Suprapubic skin (tissue), 3 donors: ENCODE data around the gene ARF6.

Experiments used
- EP300 ChIP-seq: sonication (generic); formaldehyde crosslinking; IDR thresholded peaks from one replicate; pipeline ENCODE4 v1.6.1; 2017; ENCODE audit warnings: antibody characterized with exemption
- TF ChIP-seq, protein P1 (sequence below), 2 donors: fragments of 200-600 bp in 1 of 2; fragments of 450-650 bp in 1 of 2; sonication (generic) in 1 of 2; IDR thresholded peaks; one replicate each; pipeline ENCODE4 v1.5.1; 2016 to 2019; ENCODE audit warnings: antibody characterized with exemption in 2 of 2, mild to moderate bottlenecking in 1 of 2, moderate library complexity in 1 of 2

DNA sequence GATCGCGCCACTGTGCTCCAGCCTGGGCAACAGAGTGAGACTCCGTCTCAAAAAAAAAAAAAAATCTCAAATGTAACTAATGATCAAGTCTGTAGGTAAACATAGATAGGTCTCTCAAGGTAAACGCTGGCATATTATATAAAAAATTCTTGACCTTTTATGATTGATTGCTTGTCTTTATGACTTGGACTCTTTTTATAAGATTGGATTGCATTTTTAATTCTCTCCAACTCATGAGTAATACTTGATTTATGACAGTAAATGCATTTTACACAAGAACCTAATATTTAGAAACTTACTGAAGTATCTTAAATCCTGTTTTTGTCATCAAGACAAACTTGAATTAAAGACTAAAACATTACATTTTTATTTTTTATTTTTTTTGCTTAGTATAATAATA lies 16.1 kb downstream of the ARF6 start:
- TF ChIP-seq, protein P1, sequence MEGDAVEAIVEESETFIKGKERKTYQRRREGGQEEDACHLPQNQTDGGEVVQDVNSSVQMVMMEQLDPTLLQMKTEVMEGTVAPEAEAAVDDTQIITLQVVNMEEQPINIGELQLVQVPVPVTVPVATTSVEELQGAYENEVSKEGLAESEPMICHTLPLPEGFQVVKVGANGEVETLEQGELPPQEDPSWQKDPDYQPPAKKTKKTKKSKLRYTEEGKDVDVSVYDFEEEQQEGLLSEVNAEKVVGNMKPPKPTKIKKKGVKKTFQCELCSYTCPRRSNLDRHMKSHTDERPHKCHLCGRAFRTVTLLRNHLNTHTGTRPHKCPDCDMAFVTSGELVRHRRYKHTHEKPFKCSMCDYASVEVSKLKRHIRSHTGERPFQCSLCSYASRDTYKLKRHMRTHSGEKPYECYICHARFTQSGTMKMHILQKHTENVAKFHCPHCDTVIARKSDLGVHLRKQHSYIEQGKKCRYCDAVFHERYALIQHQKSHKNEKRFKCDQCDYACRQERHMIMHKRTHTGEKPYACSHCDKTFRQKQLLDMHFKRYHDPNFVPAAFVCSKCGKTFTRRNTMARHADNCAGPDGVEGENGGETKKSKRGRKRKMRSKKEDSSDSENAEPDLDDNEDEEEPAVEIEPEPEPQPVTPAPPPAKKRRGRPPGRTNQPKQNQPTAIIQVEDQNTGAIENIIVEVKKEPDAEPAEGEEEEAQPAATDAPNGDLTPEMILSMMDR (IDR thresholded peaks at IDR 0.05) = no peak
- TF ChIP-seq EP300 = no peak
